ENCODE data around the gene LILRB4.
"Not testable (repeated sequence)": the region's sequence is repeated elsewhere in the genome, so short reads cannot be mapped to it uniquely, and the experiment has no call there.

The LILRB4 gene

GRCh38 chr19:54696766-54697165, 34.0 kb downstream of the LILRB4 start:
- DNase-seq, result no peak

GRCh38 chr19:54697716-54698115, 34.9 kb downstream of the LILRB4 start:
- not testable (repeated sequence) for DNase-seq

GRCh38 chr19:54704928-54705327, 42.1 kb downstream of the LILRB4 start:
- no peak for DNase-seq

DNA sequence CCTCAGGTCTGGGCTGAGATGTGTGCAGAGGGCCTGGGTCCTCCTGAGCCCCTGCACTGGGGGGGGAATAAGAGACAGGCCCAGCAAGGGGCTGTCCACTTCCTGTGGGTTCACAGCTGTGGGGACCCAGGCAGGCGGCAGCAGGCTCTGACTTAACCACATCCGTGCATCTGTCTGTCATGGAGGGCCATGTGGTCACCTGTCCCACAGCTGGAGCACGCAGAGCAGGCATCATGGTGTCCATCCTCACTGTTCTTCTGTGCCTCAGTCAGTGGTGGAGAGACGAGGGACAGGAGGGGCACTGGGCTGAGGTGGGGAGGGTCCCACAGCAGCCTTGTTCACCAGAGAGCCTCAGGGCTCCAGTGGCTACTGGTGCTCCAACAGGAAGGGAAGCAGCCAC, 45.2 kb downstream of the LILRB4 start:
- no peak for DNase-seq

DNA sequence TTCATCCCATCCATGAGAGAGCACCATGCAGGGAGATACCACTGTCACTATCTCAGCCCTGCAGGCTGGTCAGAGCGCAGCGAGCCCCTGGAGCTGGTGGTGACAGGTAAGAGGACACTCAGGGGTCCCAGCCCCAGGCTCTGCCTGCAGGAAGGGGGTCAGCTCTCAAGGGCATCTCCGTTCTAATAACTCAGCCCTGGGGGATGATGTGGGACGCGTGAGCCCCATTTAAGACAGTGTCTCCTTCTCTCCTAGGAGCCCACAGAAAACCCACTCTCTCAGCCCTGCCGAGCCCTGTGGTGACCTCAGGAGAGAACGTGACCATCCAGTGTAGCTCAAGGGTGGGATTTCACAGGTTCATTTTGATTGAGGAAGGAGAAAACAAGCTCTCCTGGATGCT, 46.0 kb downstream of the LILRB4 start:
- no peak for DNase-seq

- DNase-seq, result no peak
Measured at GRCh38 chr19:54709212-54709948, 46.6 kb downstream of the LILRB4 start.

- DNase-seq, result not testable (repeated sequence)
Measured at GRCh38 chr19:54709956-54710355, 47.2 kb downstream of the LILRB4 start.

Measured in NCI-H1105 (cell line).